HS-27A (cell line): ENCODE results near the gene OR5M10.
"Not testable (repeated sequence)": the region's sequence is repeated elsewhere in the genome, so short reads cannot be mapped to it uniquely, and the experiment has no call there.

Experiments used
- DNase-seq: peaks from one replicate; pipeline ENCODE4 v3.0.0-alpha.2; 2012; ENCODE audit warnings: low read depth, missing footprints

Gene OR5M10

GRCh38 chr11:56577621-56578020 is at the start of gene OR5M10:
TSS of gene OR5M10 (minus strand) at chr11:56577721. CDS start at chr11:56577721, 0 bp downstream.
- no peak for DNase-seq

GRCh38 chr11:56625946-56626345 is 48.4 kb upstream of the OR5M10 start:
- DNase-seq, result no peak

- peak; percentile 11 for DNase-seq
Measured at GRCh38 chr11:56624661-56625110, 47.2 kb upstream of the OR5M10 start.

- DNase-seq, result no peak
Measured at GRCh38 chr11:56611174-56611573, 33.7 kb upstream of the OR5M10 start.

GRCh38 chr11:56592088-56592717 is 14.7 kb upstream of the OR5M10 start:
- not testable (repeated sequence) for DNase-seq

GRCh38 chr11:56558574-56558973 is 18.9 kb downstream of the OR5M10 start:
- DNase-seq, result no peak

GRCh38 chr11:56554691-56555090 is 22.8 kb downstream of the OR5M10 start:
- not testable (repeated sequence) for DNase-seq

GRCh38 chr11:56545531-56545930 is 32.0 kb downstream of the OR5M10 start:
- DNase-seq, result no peak

- no peak for DNase-seq
Measured at GRCh38 chr11:56543739-56544138, 33.8 kb downstream of the OR5M10 start.

- no peak for DNase-seq
Measured at GRCh38 chr11:56543157-56543556, 34.4 kb downstream of the OR5M10 start, which contains the start of gene OR5M11. TSS of gene OR5M11 (minus strand) at chr11:56543257. CDS start at chr11:56543257, 0 bp downstream.

GRCh38 chr11:56533054-56533740 is 44.3 kb downstream of the OR5M10 start:
- no peak for DNase-seq

- no peak for DNase-seq
Measured at GRCh38 chr11:56531856-56532255, 45.7 kb downstream of the OR5M10 start.
